HEK293 (cell line): ENCODE results near the gene SLC25A24.

ENCODE experiments used
- CTCF ChIP-seq: fragments of 450-650 bp; formaldehyde crosslinking; IDR thresholded peaks from 2 replicates; pipeline ENCODE4 v1.5.1; 2016; ENCODE audit warnings: missing biosample characterization, missing genetic modification characterization
- KLF16 ChIP-seq: fragments of 450-650 bp; formaldehyde crosslinking; IDR thresholded peaks from 2 replicates; pipeline ENCODE4 v1.5.1; 2017; ENCODE audit warnings: missing biosample characterization, missing genetic modification characterization
- YY1 ChIP-seq: fragments of 450-650 bp; formaldehyde crosslinking; IDR thresholded peaks from 2 replicates; pipeline ENCODE4 v1.5.1; 2018; ENCODE audit warnings: missing biosample characterization, missing genetic modification characterization
- ZBTB11 ChIP-seq: fragments of 450-650 bp; formaldehyde crosslinking; conservative IDR thresholded peaks from 2 replicates; pipeline ENCODE4 v1.5.1; 2016; ENCODE audit warnings: low read depth, missing biosample characterization, missing genetic modification characterization
- ZNF114 ChIP-seq: fragments of 450-650 bp; formaldehyde crosslinking; IDR thresholded peaks from 2 replicates; pipeline ENCODE4 v1.5.0; 2017; ENCODE audit warnings: missing biosample characterization, missing genetic modification characterization
- ZNF16 ChIP-seq: fragments of 450-650 bp; formaldehyde crosslinking; IDR thresholded peaks from 2 replicates; pipeline ENCODE4 v1.5.1; 2016; ENCODE audit warnings: low read depth, missing biosample characterization, missing genetic modification characterization
- ZNF274 ChIP-seq, 2 experiments: fragments of 200-500 bp in 1 of 2; fragments of 450-650 bp in 1 of 2; sonication (Bioruptor generic) in 1 of 2; formaldehyde crosslinking in 1 of 2; IDR thresholded peaks; 2 replicates each; pipeline versions ENCODE4 v1.5.1 to v1.6.1; 2014 to 2016; ENCODE audit warnings: borderline replicate concordance in 1 of 2, inconsistent platforms in 1 of 2, low read length in 1 of 2, missing biosample characterization in 1 of 2, missing genetic modification characterization in 1 of 2
- ZNF548 ChIP-seq: fragments of 450-650 bp; formaldehyde crosslinking; IDR thresholded peaks from 2 replicates; pipeline ENCODE4 v1.5.1; 2016; ENCODE audit warnings: missing biosample characterization, missing genetic modification characterization
- ZNF777 ChIP-seq: fragments of 450-650 bp; formaldehyde crosslinking; IDR thresholded peaks from 2 replicates; pipeline ENCODE4 v1.5.1; 2017; ENCODE audit warnings: missing biosample characterization, missing genetic modification characterization, borderline replicate concordance

- TF ChIP-seq ZNF548 (no peak), CTCF (tag by site-specific recombination) (no peak), KLF16 (tag by site-specific recombination) (no peak), ZNF777 (tag by site-specific recombination) (no peak), ZBTB11 (tag by site-specific recombination) (no peak), ZNF114 (tag by site-specific recombination) (no peak), ZNF274 (IDR thresholded peaks at IDR 0.05; ENCODE audit: low read length) (no peak), ZNF274 (tag by site-specific recombination; IDR thresholded peaks at IDR 0.05; ENCODE audit: borderline replicate concordance) (no peak), ZNF16 (tag by site-specific recombination) (no peak), YY1 (tag by site-specific recombination) (no peak)
These were observed 11.3 kb downstream of the SLC25A24 start for GRCh38 chr1:108188801-108189200.
